ENCODE data around the gene CACNA1E.
A peak's percentile ranks its signal among the peaks of the same experiment; 100 is the strongest.

The CACNA1E gene

GRCh38 chr1:181478306-181478705, 5.0 kb upstream of the CACNA1E start:
- Histone ChIP-seq H3K4me1 (no peaks in the 10 kb centered on the region), H3K27me3 (peaks cover 44% of the 10 kb centered on the region), H3K36me3 (no peaks in the 10 kb centered on the region), H3K4me3 (ENCODE audit: low read depth, low read length) (no peak overlapping the region), H3K9me3 (no peaks in the 10 kb centered on the region)
- TF ChIP-seq CTCF (IDR thresholded peaks at IDR 0.05; ENCODE audit: low read depth, low read length): no peak
- DNase-seq: no peak

- DNase-seq: peak; percentile 28
Observed at GRCh38 chr1:181479137-181479745, 4.1 kb upstream of the CACNA1E start.

GRCh38 chr1:181482001-181482430, 1.3 kb upstream of the CACNA1E start:
- Histone ChIP-seq H3K4me3 (ENCODE audit: low read depth, low read length) (no peak overlapping the region), H3K4me1 (no peaks in the 10 kb centered on the region), H3K27me3 (peaks cover 78% of the 10 kb centered on the region), H3K9me3 (no peaks in the 10 kb centered on the region), H3K36me3 (no peaks in the 10 kb centered on the region)
- no peak for DNase-seq
- TF ChIP-seq CTCF (IDR thresholded peaks at IDR 0.05; ENCODE audit: low read depth, low read length): no peak

More at GRCh38 chr1:181479137-181479745, 4.1 kb upstream of the CACNA1E start:
- Histone ChIP-seq H3K4me3 (ENCODE audit: low read depth, low read length) (no peak overlapping the region), H3K4me1 (no peaks in the 10 kb centered on the region), H3K9me3 (no peaks in the 10 kb centered on the region), H3K27me3 (peaks cover 54% of the 10 kb centered on the region), H3K36me3 (no peaks in the 10 kb centered on the region)
- peak; percentile 86 for TF ChIP-seq CTCF (IDR thresholded peaks at IDR 0.05; ENCODE audit: low read depth, low read length)

GRCh38 chr1:181482521-181483284, 614 bp upstream of the CACNA1E start:
- H3K27me3 ChIP-seq: peaks cover 85% of the 10 kb centered on the region
- H3K4me3 ChIP-seq (ENCODE audit: low read depth, low read length): no peak overlapping the region

GRCh38 chr1:181484821-181485220, 1.5 kb downstream of the CACNA1E start:
- Histone ChIP-seq H3K4me1 (no peaks in the 10 kb centered on the region), H3K36me3 (no peaks in the 10 kb centered on the region), H3K27me3 (peaks cover 83% of the 10 kb centered on the region), H3K4me3 (ENCODE audit: low read depth, low read length) (no peak overlapping the region), H3K9me3 (no peaks in the 10 kb centered on the region)
- no peak for DNase-seq
- no peak for TF ChIP-seq CTCF (IDR thresholded peaks at IDR 0.05; ENCODE audit: low read depth, low read length)

More at GRCh38 chr1:181482521-181483284, 614 bp upstream of the CACNA1E start:
- no peak for TF ChIP-seq CTCF (IDR thresholded peaks at IDR 0.05; ENCODE audit: low read depth, low read length)
- Histone ChIP-seq H3K36me3 (no peaks in the 10 kb centered on the region), H3K9me3 (no peaks in the 10 kb centered on the region), H3K4me1 (no peaks in the 10 kb centered on the region)
- no peak for DNase-seq

Measured in BE2C (cell line).